HFF-Myc (cell line): ENCODE measurements around the gene CHMP4A.
"Not testable (repeated sequence)": the region's sequence is repeated elsewhere in the genome, so short reads cannot be mapped to it uniquely, and the experiment has no call there.

Experiments
- DNase-seq: peaks from one replicate; pipeline ENCODE4 v3.0.0-alpha.2; 2011; ENCODE audit warnings: low read depth; ENCODE audit errors: extremely low read depth
- H3K4me3 ChIP-seq: replicated peaks from 2 replicates; pipeline ENCODE4 v1.5.1; 2011; ENCODE audit warnings: low read depth, mild to moderate bottlenecking, control low read depth, low read length
- CTCF ChIP-seq: IDR thresholded peaks from 2 replicates; pipeline ENCODE4 v1.5.1; 2012; ENCODE audit warnings: mild to moderate bottlenecking, low read depth, low read length, control low read depth; ENCODE audit errors: missing control alignments

The CHMP4A gene

DNA sequence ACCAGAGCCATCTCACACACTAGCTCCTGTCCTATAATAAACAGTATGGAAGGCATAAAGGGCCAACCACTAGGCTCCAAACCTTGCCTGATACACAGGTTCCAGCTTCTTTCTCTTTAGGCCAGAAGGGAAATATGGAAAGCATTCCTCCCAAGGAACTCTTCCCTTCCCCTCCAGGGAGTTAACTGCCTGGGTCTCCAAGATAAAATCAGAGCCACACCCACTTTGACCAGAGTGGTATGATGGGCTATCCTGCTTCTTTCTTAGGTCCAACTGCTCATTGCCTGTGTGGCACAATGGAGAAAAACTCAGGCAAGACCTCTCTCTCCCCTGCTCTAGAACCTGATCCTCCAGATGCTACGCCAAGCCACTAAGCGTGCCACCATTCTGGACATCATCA, 5.7 kb downstream of the CHMP4A start:
- no peak for DNase-seq
- no peak for TF ChIP-seq CTCF
- no peak overlapping the region for H3K4me3 ChIP-seq

GRCh38 chr14:24207104-24207551, 6.2 kb downstream of the CHMP4A start:
- no peak overlapping the region for H3K4me3 ChIP-seq
- TF ChIP-seq CTCF, result no peak
- no peak for DNase-seq

- no peak overlapping the region for H3K4me3 ChIP-seq
- TF ChIP-seq CTCF, result no peak
- DNase-seq, result no peak
Observed at GRCh38 chr14:24206260-24207103, 6.8 kb downstream of the CHMP4A start.

DNA sequence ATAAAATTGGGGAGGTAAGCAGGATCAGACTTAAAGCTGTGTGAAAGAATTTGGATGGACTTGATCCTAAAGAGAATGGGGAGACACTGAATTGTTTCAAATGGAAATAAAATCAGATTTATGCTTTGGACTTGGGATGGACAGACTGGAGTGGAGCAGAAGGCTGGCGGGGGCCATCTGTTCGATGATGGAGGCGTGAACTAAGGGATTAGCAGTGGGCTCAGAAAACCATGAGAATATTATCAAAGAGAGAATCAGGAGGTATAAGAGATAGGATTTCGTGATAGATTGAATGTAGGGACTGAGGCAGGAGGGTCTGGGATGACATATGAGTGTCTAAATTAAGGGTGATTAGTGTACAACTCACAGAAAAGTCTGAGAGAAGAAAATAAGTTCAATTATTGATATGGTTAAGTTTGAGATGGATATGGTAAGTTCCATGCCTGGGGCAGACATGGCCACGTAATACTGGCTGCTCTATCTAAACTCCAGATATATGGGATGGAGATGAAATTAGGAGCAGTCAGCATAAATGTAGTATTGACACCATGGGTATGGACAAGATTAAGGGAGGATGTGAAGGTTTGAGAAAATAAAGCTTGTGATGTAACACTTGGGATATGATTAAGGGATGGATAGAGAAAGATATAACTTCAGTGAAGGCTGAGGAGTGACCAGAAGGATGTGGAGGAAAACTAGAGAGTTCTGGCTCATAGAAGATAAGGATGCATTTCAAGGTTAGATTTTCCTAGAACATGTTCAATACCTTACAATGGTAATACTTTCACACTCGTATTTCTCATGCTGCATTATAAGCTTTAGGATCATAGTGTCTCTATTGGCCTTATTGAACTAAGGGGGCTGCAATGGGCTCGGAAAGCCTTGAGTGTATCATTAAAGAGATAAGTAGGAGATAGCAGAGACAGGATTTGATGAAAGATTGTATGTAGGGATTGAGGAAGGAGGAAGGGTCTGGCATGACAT, 8.8 kb downstream of the CHMP4A start:
- TF ChIP-seq CTCF, result no peak
- DNase-seq, result no peak
- H3K4me3 ChIP-seq, result no peak overlapping the region

GRCh38 chr14:24203249-24203886, 9.9 kb downstream of the CHMP4A start:
- H3K4me3 ChIP-seq, DNase-seq: not testable (repeated sequence)

DNA sequence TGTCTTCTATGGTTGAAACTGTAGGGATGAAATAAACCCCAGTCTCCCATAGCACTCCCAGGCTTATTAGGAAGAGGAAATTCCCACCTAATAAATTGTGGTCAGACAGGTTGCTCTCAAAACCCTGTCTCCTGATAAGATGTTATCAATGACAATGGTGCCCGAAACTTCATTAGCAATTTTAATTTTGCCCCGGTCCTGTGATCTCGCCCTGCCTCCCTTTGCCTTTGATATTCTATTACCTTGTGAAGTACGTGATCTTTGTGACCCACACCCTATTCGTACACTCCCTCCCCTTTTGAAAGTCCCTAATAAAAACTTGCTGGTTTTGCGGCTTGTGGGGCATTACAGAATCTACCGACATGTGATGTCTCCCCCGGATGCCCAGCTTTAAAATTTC, 10.8 kb downstream of the CHMP4A start:
- H3K4me3 ChIP-seq, DNase-seq: not testable (repeated sequence)

DNA sequence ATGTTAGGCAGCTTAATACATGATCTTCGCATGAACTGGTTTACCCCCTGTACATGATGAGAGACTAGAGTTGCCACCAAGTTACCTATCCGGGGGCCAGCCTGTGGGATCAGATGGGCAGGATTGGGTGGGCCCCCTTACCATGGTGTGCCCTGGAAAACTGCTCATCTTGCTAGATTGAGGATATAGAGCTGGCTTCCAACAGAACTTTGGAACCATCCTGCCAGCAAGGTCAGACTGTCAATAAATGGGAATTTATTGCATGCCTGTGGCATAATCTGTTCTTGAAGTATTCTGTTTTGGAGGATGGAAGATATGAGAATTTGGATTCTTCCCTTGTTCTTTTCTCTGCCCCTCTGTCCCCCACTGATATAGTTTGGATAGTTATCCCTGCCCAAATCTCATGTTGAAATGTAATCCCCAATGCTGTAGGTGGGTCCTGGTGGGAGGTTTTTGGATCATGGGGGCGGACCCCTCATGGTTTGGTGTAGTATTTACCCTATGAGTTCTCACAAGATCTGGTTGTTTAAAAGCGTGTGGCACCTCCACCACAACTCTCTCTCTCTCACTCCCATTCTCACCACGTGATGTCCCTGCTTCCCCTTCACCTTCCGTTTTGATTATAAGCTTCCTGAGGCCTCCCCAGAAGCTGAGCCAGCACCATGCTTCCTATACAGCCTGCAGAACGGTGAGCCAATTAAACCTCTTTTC, 14.3 kb downstream of the CHMP4A start:
- TF ChIP-seq CTCF, result no peak
- DNase-seq, result no peak

More for the DNA sequence above, 14.3 kb downstream of the CHMP4A start:
- no peak overlapping the region for H3K4me3 ChIP-seq
